GM10266 (cell line): ENCODE results near the gene GCFC2.
"Not testable (repeated sequence)": the region's sequence is repeated elsewhere in the genome, so short reads cannot be mapped to it uniquely, and the experiment has no call there.

Source experiments
- DNase-seq: peaks from one replicate; pipeline ENCODE4 v3.0.0; 2012; ENCODE audit errors: extremely low spot score
- TF ChIP-seq, protein P1 (sequence below): IDR thresholded peaks from 2 replicates; pipeline ENCODE4 v1.5.1; 2012; ENCODE audit warnings: mild to moderate bottlenecking, low read depth; ENCODE audit not compliant: control insufficient read depth, insufficient read depth; ENCODE audit errors: missing control alignments

The GCFC2 gene

DNA sequence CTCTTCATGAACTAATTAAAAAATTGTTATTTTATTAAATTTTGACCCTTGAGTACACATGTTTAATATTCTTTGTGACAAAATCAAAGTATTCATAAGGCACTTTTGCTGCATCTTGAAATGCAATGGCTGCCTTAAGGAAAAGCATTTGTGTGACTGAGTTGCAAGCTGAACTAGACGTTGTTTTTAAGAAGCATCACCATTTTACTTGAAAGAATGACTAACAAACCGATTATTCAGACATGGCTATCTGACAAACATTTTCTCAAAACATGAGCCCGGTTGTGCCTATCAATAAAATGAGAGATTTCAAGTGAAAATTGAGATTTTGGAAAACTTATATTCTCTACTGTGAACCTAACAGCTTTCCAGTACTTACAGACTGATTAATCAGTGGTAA is 2.8 kb downstream of the GCFC2 start:
- TF ChIP-seq, protein P1, sequence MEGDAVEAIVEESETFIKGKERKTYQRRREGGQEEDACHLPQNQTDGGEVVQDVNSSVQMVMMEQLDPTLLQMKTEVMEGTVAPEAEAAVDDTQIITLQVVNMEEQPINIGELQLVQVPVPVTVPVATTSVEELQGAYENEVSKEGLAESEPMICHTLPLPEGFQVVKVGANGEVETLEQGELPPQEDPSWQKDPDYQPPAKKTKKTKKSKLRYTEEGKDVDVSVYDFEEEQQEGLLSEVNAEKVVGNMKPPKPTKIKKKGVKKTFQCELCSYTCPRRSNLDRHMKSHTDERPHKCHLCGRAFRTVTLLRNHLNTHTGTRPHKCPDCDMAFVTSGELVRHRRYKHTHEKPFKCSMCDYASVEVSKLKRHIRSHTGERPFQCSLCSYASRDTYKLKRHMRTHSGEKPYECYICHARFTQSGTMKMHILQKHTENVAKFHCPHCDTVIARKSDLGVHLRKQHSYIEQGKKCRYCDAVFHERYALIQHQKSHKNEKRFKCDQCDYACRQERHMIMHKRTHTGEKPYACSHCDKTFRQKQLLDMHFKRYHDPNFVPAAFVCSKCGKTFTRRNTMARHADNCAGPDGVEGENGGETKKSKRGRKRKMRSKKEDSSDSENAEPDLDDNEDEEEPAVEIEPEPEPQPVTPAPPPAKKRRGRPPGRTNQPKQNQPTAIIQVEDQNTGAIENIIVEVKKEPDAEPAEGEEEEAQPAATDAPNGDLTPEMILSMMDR, result no peak

DNA sequence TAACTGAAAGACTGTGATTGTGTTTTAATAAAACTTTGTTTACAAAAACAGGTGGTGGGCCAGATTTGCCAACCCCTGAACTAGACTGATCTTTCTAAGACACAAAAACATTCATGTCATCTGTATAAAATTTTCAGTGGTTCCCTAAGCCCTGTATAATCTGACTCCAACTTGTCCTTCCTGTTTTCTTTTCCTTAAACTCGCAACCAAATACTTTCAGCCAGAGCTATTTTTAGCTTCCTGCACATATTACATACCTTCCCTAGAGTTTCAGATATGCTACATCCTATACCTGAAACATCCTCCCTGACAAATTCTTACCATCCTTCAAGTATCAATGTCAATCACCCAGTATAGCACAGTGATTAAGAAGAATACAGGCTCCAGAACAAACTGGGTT is 4.8 kb downstream of the GCFC2 start:
- DNase-seq, result no peak
- TF ChIP-seq, protein P1, result no peak

More for the DNA sequence above, 2.8 kb downstream of the GCFC2 start:
- DNase-seq, result no peak

DNA sequence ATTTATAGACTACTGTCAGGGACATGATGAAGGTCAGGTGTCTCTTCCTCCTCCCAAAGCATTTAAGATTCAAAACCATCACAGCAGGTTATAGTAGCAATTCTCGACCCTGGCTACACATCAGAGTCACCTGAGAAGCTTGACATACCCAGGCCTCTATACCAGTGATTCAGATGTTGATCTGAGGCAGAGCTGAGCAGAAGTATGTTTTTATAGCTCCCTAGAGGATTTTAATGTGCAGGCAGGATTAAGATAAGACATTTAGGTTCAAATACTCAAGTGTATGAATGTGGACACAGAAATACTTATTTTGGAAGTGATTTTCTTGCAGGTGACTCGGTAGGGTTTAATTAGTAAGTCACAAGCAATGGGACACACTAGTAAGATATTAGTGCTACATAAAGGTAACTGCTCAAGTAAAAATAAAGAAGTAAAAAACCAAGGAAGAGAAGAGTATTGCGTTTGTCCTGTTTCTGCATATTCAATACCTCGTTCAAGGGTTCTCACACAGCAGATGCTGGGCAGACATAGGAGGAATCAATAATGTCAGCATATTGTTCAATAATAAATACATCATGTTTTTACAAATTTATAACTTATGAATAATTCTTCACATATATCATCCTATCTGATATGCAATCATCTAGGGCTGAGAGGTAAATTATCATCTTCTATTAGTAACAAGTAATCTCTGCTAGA is 7.0 kb downstream of the GCFC2 start:
- DNase-seq, result no peak
- TF ChIP-seq, protein P1, result no peak

DNA sequence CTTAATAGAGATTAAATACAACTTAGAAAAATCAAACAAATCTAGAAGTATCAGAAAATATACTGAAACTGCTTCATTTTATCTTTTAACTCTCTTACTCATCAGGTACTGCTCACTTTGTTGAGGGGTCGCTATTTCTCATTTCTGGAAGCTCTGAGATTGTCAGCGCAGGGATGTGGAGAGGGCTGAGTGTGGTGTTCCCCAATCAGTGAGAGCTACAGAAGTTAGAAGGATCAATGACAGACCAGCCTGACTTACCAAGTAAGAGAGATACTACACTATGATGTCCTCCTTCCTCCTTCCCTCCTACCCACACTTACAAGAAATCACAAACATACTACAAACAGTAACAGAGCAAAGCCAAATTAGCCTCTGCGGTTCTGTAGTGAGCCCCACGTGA is 8.1 kb downstream of the GCFC2 start:
- no peak for DNase-seq
- TF ChIP-seq, protein P1, result no peak

DNA sequence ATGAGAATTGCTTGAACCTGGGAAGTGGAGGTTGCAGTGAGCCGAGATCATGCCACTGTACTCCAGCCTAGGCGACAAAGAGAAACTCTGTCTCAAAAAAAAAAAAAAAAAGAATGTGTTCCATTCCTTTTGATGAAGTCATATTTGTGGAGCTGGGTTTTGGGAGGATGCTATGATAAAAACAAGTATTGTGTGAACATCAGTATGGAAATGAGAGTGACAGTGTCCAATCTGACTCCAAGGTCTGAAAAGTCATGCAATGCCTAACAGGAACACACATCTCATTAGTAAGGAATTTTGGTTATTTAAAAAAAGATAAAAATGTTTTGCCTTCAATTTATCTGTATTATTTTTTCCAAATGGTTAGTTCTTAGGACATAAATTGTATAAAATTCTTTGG is 11.8 kb downstream of the GCFC2 start:
- TF ChIP-seq, protein P1, result no peak

DNA sequence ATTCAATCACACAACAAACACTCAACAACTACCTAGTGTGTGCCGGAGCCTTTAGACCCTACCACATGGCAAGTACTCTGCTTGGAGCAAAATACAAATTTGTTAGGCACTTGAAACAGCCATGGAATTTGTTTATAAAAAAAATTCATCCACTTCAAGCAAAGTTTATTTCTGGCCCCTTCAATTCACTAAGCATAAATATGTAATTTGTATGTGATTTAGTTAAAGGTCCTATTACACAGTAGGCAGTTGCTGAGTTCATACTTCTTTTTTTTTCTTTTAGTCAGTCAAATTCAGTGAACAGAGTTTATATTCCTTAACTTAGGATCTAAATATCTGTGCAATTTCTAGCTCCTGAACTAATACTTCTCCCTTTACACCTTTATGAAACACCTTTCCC is 22.5 kb downstream of the GCFC2 start:
- no peak for DNase-seq
- TF ChIP-seq, protein P1, result no peak

More for the DNA sequence above, 11.8 kb downstream of the GCFC2 start:
- DNase-seq, result no peak

DNA sequence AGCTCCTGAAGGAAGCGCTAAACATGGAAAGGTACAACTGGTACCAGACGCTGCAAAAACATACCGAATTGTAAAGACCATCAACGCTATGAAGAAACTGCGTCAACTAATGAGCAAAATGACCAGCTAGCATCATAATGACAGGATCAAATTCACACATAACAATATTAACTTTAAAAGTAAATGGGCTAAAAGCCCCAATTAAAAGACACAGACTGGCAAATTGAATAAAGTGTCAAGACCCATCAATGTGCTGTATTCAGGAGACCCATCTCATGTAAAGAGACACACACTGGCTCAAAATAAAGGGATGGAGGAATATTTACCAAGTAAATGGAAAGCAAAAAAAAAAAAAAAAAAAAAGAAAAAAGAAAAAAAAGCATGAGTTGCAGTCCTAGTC is 27.3 kb downstream of the GCFC2 start:
- DNase-seq, result not testable (repeated sequence)

DNA sequence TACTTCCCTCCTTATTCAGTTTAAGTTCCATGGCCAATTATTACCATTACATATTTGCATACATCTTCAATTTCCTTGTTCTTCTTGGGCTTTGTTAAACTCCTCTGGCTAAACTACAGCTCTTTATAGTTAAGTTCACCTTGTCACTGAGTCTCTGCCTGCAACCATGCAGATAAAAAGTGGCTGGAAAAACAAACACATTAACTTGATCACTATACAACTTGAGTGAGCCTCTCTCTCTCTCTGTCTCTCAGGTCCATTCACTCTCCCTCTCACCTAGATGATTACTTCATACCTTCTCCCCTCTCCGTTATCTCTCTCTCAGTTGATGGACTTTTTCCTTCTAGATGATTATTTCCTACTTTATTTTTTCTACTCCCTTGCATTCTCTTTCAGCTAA is 30.3 kb downstream of the GCFC2 start:
- DNase-seq, result no peak
- TF ChIP-seq, protein P1, result no peak
